ENCODE results near the gene SULT2A1. TPM values are rescaled to one million over a fixed set of nuclear protein-coding genes. Genes with fewer than 3 reads are reported as not detected.

SULT2A1 gene
- total RNA-seq, 1 experiment from 2014 or later: not detected

GRCh38 chr19:47826800-47827199 lies 59.3 kb downstream of the SULT2A1 start:
- no peaks in the 10 kb centered on the region for H3K27me3 Mint-ChIP-seq (ENCODE audit: insufficient read depth, unreplicated experiment)
- no peak for TF ChIP-seq CTCF (IDR thresholded peaks at IDR 0.05; ENCODE audit: unreplicated experiment)
- POLR2A ChIA-PET: no interaction called here
- intact Hi-C loops (cut with micrococcal nuclease): no loop called here
- H3K27ac Mint-ChIP-seq (ENCODE audit: low read depth, unreplicated experiment): no peak overlapping the region
- no peak for DNase-seq (ENCODE audit: unreplicated experiment)
- no peaks in the 10 kb centered on the region for H3K9me3 Mint-ChIP-seq (ENCODE audit: unreplicated experiment)
- CTCF ChIA-PET: no interaction called here
- no peaks in the 10 kb centered on the region for H3K4me1 Mint-ChIP-seq (ENCODE audit: insufficient read depth, unreplicated experiment)
- no TSS peak for BruUV-seq (replicated peaks)
- H3K36me3 Mint-ChIP-seq (ENCODE audit: insufficient read depth, unreplicated experiment): no peaks in the 10 kb centered on the region
- H3K4me3 Mint-ChIP-seq (ENCODE audit: unreplicated experiment): no peak overlapping the region

- no peak for DNase-seq (ENCODE audit: unreplicated experiment)
- Mint-ChIP-seq H3K36me3 (ENCODE audit: insufficient read depth, unreplicated experiment) (no peaks in the 10 kb centered on the region), H3K4me1 (ENCODE audit: insufficient read depth, unreplicated experiment) (no peaks in the 10 kb centered on the region), H3K27me3 (ENCODE audit: insufficient read depth, unreplicated experiment) (peaks cover 23% of the 10 kb centered on the region), H3K9me3 (ENCODE audit: unreplicated experiment) (no peaks in the 10 kb centered on the region), H3K4me3 (ENCODE audit: unreplicated experiment) (no peak overlapping the region), H3K27ac (ENCODE audit: low read depth, unreplicated experiment) (no peak overlapping the region)
- TF ChIP-seq CTCF (IDR thresholded peaks at IDR 0.05; ENCODE audit: unreplicated experiment): no peak
- no TSS peak for BruUV-seq (replicated peaks)
- intact Hi-C loops (cut with micrococcal nuclease): no loop called here
- ChIA-PET CTCF (interaction anchor here (0.8 to 1.0 kb wide), 3 partner anchors 33 to 59 kb away, joined by 3 read pairs; no protein-coding TSS in a partner anchor), POLR2A (no interaction called here)
These were observed 61.7 kb downstream of the SULT2A1 start for GRCh38 chr19:47824396-47824795.

- Mint-ChIP-seq H3K4me1 (ENCODE audit: insufficient read depth, unreplicated experiment) (no peaks in the 10 kb centered on the region), H3K9me3 (ENCODE audit: unreplicated experiment) (no peaks in the 10 kb centered on the region), H3K27me3 (ENCODE audit: insufficient read depth, unreplicated experiment) (peaks cover 40% of the 10 kb centered on the region), H3K27ac (ENCODE audit: low read depth, unreplicated experiment) (no peak within 1 kb of the TSS), H3K4me3 (ENCODE audit: unreplicated experiment) (no peak within 1 kb of the TSS), H3K36me3 (ENCODE audit: insufficient read depth, unreplicated experiment) (no peaks in the 10 kb centered on the region)
- no peak for DNase-seq (ENCODE audit: unreplicated experiment)
- ChIA-PET CTCF (interaction anchor here (1.0 kb wide), 1 partner anchor 36 kb away, joined by 3 read pairs; no protein-coding TSS in a partner anchor), POLR2A (no interaction called here)
- BruUV-seq (replicated peaks): no TSS peak
- no peak for TF ChIP-seq CTCF (IDR thresholded peaks at IDR 0.05; ENCODE audit: unreplicated experiment)
- intact Hi-C loops (cut with micrococcal nuclease): no loop called here
These were observed 64.6 kb downstream of the SULT2A1 start, which contains the start of gene CRX for GRCh38 chr19:47821460-47822020. CRX (plus strand) TSS chr19:47821937; CDS start chr19:47834444, 12,507 bp downstream.

Other genes starting within 250 kb of the SULT2A1 start
- 88.8 and 104 TPM in 2 replicates for gene EHD2, start 172.9 kb downstream of the SULT2A1 start, total RNA-seq (2022)
- 165 and 211 TPM in 2 replicates for gene NOP53, start 140.8 kb downstream of the SULT2A1 start, total RNA-seq (2022)
- gene SELENOW, start 107.6 kb downstream of the SULT2A1 start, total RNA-seq (2022): 93.5 and 115 TPM in 2 replicates
- gene TPRX1, start 81.8 kb downstream of the SULT2A1 start, total RNA-seq (2022): not detected in 2 replicates
- not detected in 2 replicates for gene CRX, start 64.4 kb downstream of the SULT2A1 start, total RNA-seq (2022)
- not detected in 2 replicates for gene TPRX2, start 27.1 kb downstream of the SULT2A1 start, total RNA-seq (2022)
- not detected in 2 replicates for gene BSPH1, start 105.9 kb upstream of the SULT2A1 start, total RNA-seq (2022)
- gene ELSPBP1, start 108.3 kb upstream of the SULT2A1 start, total RNA-seq (2022): not detected in 2 replicates
- not detected in 2 replicates for gene CABP5, start 157.8 kb upstream of the SULT2A1 start, total RNA-seq (2022)
- gene PLA2G4C, start 224.5 kb upstream of the SULT2A1 start, total RNA-seq (2022): 1.1 and 1.4 TPM in 2 replicates